Measurements from ENCODE around the gene MCOLN1. TPM values are rescaled to one million over a fixed set of nuclear protein-coding genes. Genes with fewer than 3 reads are reported as not detected.

The MCOLN1 gene
- total RNA-seq, 6 donors from 2014 or later: 12.9 to 118 (median 69.7) TPM

DNA sequence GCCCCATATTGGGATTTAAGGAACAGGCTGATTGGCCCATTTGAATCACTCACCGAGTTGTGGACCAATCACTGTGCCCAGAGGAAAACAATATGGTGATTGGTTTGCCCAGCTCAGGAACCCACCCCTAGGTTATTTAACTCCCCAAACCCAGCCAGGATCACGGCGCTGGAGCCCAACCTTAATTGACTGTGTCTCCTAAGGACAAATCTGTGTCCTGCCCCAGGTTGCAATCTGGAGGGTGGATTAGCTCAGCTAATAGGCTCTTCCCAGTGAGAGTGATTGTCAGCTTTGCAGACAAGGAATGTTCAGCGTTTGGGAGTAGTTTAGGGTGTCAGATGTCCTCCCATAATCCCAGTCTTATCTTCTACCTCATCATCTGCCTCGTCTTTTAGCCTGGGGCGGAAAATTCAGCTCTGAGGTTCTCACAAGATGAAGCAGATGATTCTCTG lies 10.0 kb upstream of the MCOLN1 start:
- Histone ChIP-seq H3K9me3 (no peaks in the 10 kb centered on the region), H3K4me1 (peaks cover 21 to 37% (median 29%) of the 10 kb centered on the region in 4 donors), H3K4me3 (no peak overlapping the region), H3K27ac (no peak overlapping the region), H3K27me3 (no peaks in the 10 kb centered on the region), H3K36me3 (no peaks in the 10 kb centered on the region)
- DNase-seq: no peak
- WGBS, 2 donors: 59 to 66% methylated on average over 6 of the region's 6 CpGs
- ATAC-seq (ENCODE audit: low FRiP score in 2 of 2): no peak
- TF ChIP-seq EP300 (IDR thresholded peaks at IDR 0.05) (no peak), POLR2AphosphoS5 (IDR thresholded peaks at IDR 0.05) (no peak), POLR2A (IDR thresholded peaks at IDR 0.05) (no peak)
- TF ChIP-seq, protein P1, sequence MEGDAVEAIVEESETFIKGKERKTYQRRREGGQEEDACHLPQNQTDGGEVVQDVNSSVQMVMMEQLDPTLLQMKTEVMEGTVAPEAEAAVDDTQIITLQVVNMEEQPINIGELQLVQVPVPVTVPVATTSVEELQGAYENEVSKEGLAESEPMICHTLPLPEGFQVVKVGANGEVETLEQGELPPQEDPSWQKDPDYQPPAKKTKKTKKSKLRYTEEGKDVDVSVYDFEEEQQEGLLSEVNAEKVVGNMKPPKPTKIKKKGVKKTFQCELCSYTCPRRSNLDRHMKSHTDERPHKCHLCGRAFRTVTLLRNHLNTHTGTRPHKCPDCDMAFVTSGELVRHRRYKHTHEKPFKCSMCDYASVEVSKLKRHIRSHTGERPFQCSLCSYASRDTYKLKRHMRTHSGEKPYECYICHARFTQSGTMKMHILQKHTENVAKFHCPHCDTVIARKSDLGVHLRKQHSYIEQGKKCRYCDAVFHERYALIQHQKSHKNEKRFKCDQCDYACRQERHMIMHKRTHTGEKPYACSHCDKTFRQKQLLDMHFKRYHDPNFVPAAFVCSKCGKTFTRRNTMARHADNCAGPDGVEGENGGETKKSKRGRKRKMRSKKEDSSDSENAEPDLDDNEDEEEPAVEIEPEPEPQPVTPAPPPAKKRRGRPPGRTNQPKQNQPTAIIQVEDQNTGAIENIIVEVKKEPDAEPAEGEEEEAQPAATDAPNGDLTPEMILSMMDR (IDR thresholded peaks at IDR 0.05): no peak

GRCh38 chr19:7513809-7514642 lies 8.4 kb upstream of the MCOLN1 start:
- TF ChIP-seq, protein P1 (IDR thresholded peaks at IDR 0.05): no peak
- no peak for TF ChIP-seq POLR2AphosphoS5 (IDR thresholded peaks at IDR 0.05)
- H3K4me1 ChIP-seq: peaks cover 23 to 28% (median 24%) of the 10 kb centered on the region in 4 donors
- no peaks in the 10 kb centered on the region for H3K27me3 ChIP-seq
- no peaks in the 10 kb centered on the region for H3K9me3 ChIP-seq
- ATAC-seq (ENCODE audit: low FRiP score in 2 of 2) (no peak), DNase-seq (no peak)
- H3K36me3 ChIP-seq: peaks cover 0 to under 1% (median 0%) of the 10 kb centered on the region in 4 donors
- H3K27ac ChIP-seq: peak overlapping the region; percentile 84 to 95 (median 86)
- WGBS, 2 donors: 82 to 84% methylated on average over 5 of the region's 5 CpGs
- H3K4me3 ChIP-seq: no peak overlapping the region

- H3K36me3 ChIP-seq: peaks cover 0 to 12% (median 9%) of the 10 kb centered on the region in 4 donors
- peaks cover 23 to 28% (median 24%) of the 10 kb centered on the region in 4 donors for H3K4me1 ChIP-seq
- peak overlapping the region; percentile 84 to 95 (median 86) for H3K27ac ChIP-seq
- no peaks in the 10 kb centered on the region for H3K9me3 ChIP-seq
- ATAC-seq (ENCODE audit: low FRiP score in 2 of 2): peak; percentile 12 to 27
- WGBS, 2 donors: 48 to 64% methylated on average over 13 of the region's 13 CpGs
- no peak for TF ChIP-seq POLR2A (IDR thresholded peaks at IDR 0.05)
- TF ChIP-seq EP300 (IDR thresholded peaks at IDR 0.05): peak in 2 of 4 donors; percentile 76 to 85
- TF ChIP-seq, protein P1 (IDR thresholded peaks at IDR 0.05): no peak
- peak; percentile 62 to 81 for TF ChIP-seq POLR2AphosphoS5 (IDR thresholded peaks at IDR 0.05)
- no peaks in the 10 kb centered on the region for H3K27me3 ChIP-seq
- no peak for DNase-seq
- H3K4me3 ChIP-seq: peak overlapping the region in 3 of 4 donors; percentile 74 to 85 (median 74)
Observed at GRCh38 chr19:7515110-7515644, 7.2 kb upstream of the MCOLN1 start.

- ATAC-seq (ENCODE audit: low FRiP score in 2 of 2) (peak; percentile 73 to 94), DNase-seq (peak; percentile 73 to 95)
- TF ChIP-seq, protein P1 (IDR thresholded peaks at IDR 0.05): no peak
- no peak for TF ChIP-seq POLR2AphosphoS5 (IDR thresholded peaks at IDR 0.05)
- no peak for TF ChIP-seq POLR2A (IDR thresholded peaks at IDR 0.05)
- TF ChIP-seq EP300 (IDR thresholded peaks at IDR 0.05): no peak
- Histone ChIP-seq H3K27me3 (no peaks in the 10 kb centered on the region), H3K4me3 (peak within 1 kb of the TSS; percentile 64 to 85 (median 74)), H3K4me1 (peaks cover 23 to 28% (median 24%) of the 10 kb centered on the region in 4 donors), H3K36me3 (peaks cover 0 to 17% (median 11%) of the 10 kb centered on the region in 4 donors), H3K27ac (peak within 1 kb of the TSS; percentile 86 to 95 (median 93)), H3K9me3 (no peaks in the 10 kb centered on the region)
- WGBS, 2 donors: 2 to 3% methylated on average over 19 to 22 of the region's 33 CpGs
Observed at GRCh38 chr19:7515645-7516151, 6.7 kb upstream of the MCOLN1 start, which contains the start of gene ZNF358. ZNF358 (plus strand) TSS chr19:7516103; CDS start chr19:7519243, 3,140 bp downstream.

Data from upper lobe of left lung (tissue), 6 donors.